H1 (cell line): ENCODE data around the gene OTUD4. TPM values are rescaled to one million over a fixed set of nuclear protein-coding genes. Genes with fewer than 3 reads are reported as not detected.

Source experiments
- EZH2 ChIP-seq: fragments of 200-600 bp; sonication (generic); IDR thresholded peaks from 2 replicates; pipeline ENCODE4 v1.7.1; 2012; ENCODE audit warnings: low read depth, mild to moderate bottlenecking, moderate library complexity, low read length, inconsistent platforms; ENCODE audit not compliant: severe bottlenecking
- YY1 ChIP-seq: IDR thresholded peaks from 2 replicates; pipeline ENCODE4 v1.6.1; 2011; ENCODE audit warnings: low read depth, mild to moderate bottlenecking, low read length
- polyA plus RNA-seq, 7 experiments: library from polyadenylated mRNA; depleted of rRNA in 3 of 7; stranded (reverse) in 5 of 7; unstranded in 2 of 7; fragments of >200 nt in 5 of 7; fragments of 200-250 nt in 2 of 7; gene quantifications; 1 replicate in 5 of 7; 2 replicates in 1 of 7; 4 replicates in 1 of 7; pipeline versions ENCODE4 v1.2.1 to v1.2.3, GENCODE V29; 2011 to 2013; ENCODE audit warnings: missing spikeins in 2 of 7, mixed read lengths in 2 of 7
- total RNA-seq: library from RNA; stranded (reverse); fragmentation: NEBNext Ultra II Directional; extraction: Animal tissue kit (Norgen Biotek cat#: 25700); gene quantifications from 2 replicates; pipeline ENCODE4 v1.2.1, GENCODE V29; 2021
- TF ChIP-seq, protein P1 (sequence below): fragments of 300-600 bp; sonication (generic); IDR thresholded peaks from 2 replicates; pipeline ENCODE4 v1.7.1; 2012; ENCODE audit warnings: low read length, moderate library complexity, mild to moderate bottlenecking, inconsistent platforms; ENCODE audit not compliant: insufficient replicate concordance

Gene OTUD4
- total and polyA plus RNA-seq, 2 of the 8 experiments (the other 6 are each of a cell fraction or from before 2014, with no cell fraction given), result 17.4 to 57.0 TPM

DNA sequence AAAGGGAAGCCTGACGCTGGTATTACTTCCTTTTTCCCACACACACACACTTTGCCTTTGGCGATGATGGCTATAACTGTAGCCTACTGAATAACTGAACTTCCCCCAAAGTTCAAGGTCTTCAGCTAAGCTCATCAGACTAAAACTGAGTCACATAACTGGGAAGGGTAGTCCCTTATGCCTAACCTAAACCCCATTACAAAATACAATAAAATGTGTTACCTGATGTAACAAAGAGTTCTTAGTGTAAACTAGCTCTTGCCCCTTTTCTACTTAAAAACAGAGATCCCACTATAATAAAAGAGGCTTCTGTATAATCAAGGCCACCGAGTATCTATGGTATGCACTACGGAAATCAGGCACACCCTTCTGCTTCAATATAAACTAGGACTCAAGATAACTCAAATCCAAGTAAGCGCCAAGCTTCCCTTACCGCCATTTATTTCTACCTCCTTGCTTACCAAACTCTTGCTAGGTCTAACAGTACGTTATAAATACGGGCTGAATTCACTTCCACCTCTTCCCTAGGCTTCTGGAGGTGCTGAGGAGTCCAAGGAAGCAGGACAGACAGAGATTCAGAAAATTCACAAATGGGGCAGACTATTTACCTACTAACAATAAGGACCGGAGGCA is 2.4 kb downstream of the OTUD4 start (continued):
- TF ChIP-seq, protein P1, sequence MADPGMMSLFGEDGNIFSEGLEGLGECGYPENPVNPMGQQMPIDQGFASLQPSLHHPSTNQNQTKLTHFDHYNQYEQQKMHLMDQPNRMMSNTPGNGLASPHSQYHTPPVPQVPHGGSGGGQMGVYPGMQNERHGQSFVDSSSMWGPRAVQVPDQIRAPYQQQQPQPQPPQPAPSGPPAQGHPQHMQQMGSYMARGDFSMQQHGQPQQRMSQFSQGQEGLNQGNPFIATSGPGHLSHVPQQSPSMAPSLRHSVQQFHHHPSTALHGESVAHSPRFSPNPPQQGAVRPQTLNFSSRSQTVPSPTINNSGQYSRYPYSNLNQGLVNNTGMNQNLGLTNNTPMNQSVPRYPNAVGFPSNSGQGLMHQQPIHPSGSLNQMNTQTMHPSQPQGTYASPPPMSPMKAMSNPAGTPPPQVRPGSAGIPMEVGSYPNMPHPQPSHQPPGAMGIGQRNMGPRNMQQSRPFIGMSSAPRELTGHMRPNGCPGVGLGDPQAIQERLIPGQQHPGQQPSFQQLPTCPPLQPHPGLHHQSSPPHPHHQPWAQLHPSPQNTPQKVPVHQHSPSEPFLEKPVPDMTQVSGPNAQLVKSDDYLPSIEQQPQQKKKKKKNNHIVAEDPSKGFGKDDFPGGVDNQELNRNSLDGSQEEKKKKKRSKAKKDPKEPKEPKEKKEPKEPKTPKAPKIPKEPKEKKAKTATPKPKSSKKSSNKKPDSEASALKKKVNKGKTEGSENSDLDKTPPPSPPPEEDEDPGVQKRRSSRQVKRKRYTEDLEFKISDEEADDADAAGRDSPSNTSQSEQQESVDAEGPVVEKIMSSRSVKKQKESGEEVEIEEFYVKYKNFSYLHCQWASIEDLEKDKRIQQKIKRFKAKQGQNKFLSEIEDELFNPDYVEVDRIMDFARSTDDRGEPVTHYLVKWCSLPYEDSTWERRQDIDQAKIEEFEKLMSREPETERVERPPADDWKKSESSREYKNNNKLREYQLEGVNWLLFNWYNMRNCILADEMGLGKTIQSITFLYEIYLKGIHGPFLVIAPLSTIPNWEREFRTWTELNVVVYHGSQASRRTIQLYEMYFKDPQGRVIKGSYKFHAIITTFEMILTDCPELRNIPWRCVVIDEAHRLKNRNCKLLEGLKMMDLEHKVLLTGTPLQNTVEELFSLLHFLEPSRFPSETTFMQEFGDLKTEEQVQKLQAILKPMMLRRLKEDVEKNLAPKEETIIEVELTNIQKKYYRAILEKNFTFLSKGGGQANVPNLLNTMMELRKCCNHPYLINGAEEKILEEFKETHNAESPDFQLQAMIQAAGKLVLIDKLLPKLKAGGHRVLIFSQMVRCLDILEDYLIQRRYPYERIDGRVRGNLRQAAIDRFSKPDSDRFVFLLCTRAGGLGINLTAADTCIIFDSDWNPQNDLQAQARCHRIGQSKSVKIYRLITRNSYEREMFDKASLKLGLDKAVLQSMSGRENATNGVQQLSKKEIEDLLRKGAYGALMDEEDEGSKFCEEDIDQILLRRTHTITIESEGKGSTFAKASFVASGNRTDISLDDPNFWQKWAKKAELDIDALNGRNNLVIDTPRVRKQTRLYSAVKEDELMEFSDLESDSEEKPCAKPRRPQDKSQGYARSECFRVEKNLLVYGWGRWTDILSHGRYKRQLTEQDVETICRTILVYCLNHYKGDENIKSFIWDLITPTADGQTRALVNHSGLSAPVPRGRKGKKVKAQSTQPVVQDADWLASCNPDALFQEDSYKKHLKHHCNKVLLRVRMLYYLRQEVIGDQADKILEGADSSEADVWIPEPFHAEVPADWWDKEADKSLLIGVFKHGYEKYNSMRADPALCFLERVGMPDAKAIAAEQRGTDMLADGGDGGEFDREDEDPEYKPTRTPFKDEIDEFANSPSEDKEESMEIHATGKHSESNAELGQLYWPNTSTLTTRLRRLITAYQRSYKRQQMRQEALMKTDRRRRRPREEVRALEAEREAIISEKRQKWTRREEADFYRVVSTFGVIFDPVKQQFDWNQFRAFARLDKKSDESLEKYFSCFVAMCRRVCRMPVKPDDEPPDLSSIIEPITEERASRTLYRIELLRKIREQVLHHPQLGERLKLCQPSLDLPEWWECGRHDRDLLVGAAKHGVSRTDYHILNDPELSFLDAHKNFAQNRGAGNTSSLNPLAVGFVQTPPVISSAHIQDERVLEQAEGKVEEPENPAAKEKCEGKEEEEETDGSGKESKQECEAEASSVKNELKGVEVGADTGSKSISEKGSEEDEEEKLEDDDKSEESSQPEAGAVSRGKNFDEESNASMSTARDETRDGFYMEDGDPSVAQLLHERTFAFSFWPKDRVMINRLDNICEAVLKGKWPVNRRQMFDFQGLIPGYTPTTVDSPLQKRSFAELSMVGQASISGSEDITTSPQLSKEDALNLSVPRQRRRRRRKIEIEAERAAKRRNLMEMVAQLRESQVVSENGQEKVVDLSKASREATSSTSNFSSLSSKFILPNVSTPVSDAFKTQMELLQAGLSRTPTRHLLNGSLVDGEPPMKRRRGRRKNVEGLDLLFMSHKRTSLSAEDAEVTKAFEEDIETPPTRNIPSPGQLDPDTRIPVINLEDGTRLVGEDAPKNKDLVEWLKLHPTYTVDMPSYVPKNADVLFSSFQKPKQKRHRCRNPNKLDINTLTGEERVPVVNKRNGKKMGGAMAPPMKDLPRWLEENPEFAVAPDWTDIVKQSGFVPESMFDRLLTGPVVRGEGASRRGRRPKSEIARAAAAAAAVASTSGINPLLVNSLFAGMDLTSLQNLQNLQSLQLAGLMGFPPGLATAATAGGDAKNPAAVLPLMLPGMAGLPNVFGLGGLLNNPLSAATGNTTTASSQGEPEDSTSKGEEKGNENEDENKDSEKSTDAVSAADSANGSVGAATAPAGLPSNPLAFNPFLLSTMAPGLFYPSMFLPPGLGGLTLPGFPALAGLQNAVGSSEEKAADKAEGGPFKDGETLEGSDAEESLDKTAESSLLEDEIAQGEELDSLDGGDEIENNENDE, result no peak
- no peak for TF ChIP-seq EZH2
- no peak for TF ChIP-seq YY1
